Astrocyte (in vitro differentiated cells and primary cell): ENCODE measurements around the gene INO80E. TPM values are rescaled to one million over a fixed set of nuclear protein-coding genes. Genes with fewer than 3 reads are reported as not detected.
A peak's percentile ranks its signal among the peaks of the same experiment; 100 is the strongest.

Experiments used
- DNase-seq: peaks from one replicate; pipeline ENCODE4 v3.0.0-alpha.2; 2010; ENCODE audit warnings: low read depth
- FAIRE-seq: peaks from 2 replicates; lab custom pipeline; 2011; peaks lifted over from hg19 to GRCh38; lab: Jason Lieb, UNC
- H2AFZ ChIP-seq: 2 replicates; pipeline ENCODE4 v1.6.0; 2012; ENCODE audit warnings: low read depth, low read length, inconsistent platforms
- H3K27ac ChIP-seq: 2 replicates; pipeline ENCODE4 v1.5.1; 2011; ENCODE audit warnings: low read depth, low read length, inconsistent platforms
- H3K27me3 ChIP-seq: 2 replicates; pipeline ENCODE4 v1.6.0; 2011; ENCODE audit warnings: low read length, inconsistent platforms; ENCODE audit not compliant: insufficient read depth
- H3K36me3 ChIP-seq: 2 replicates; pipeline ENCODE4 v1.5.1; 2011; ENCODE audit warnings: low read length, inconsistent platforms; ENCODE audit not compliant: insufficient read depth
- H3K4me1 ChIP-seq: 2 replicates; pipeline ENCODE4 v1.5.1; 2011; ENCODE audit warnings: low read length, inconsistent platforms; ENCODE audit not compliant: insufficient read depth
- H3K4me2 ChIP-seq: 2 replicates; pipeline ENCODE4 v1.6.0; 2012; ENCODE audit warnings: low read length, inconsistent platforms
- H3K4me3 ChIP-seq: 2 replicates; pipeline ENCODE4 v1.5.1; 2011; ENCODE audit warnings: low read depth, mild to moderate bottlenecking, low read length, inconsistent platforms; ENCODE audit not compliant: insufficient read depth
- H3K79me2 ChIP-seq: 2 replicates; pipeline ENCODE4 v1.6.0; 2012; ENCODE audit warnings: mild to moderate bottlenecking, low read length, inconsistent platforms; ENCODE audit not compliant: insufficient read depth
- H3K9ac ChIP-seq: 2 replicates; pipeline ENCODE4 v1.6.0; 2012; ENCODE audit warnings: mild to moderate bottlenecking, low read length, inconsistent platforms
- H3K9me3 ChIP-seq: 2 replicates; pipeline ENCODE4 v1.5.1; 2012; ENCODE audit warnings: low read depth, mild to moderate bottlenecking, low read length, inconsistent platforms; ENCODE audit not compliant: insufficient read depth
- H4K20me1 ChIP-seq: 2 replicates; pipeline ENCODE4 v1.6.0; 2012; ENCODE audit warnings: low read length, inconsistent platforms; ENCODE audit not compliant: insufficient read depth
- H3K27ac Mint-ChIP-seq: one replicate; pipeline ENCODE4 v1.8.0; 2021; ENCODE audit warnings: mild to moderate bottlenecking, mixed read lengths; ENCODE audit not compliant: unreplicated experiment
- H3K27me3 Mint-ChIP-seq: one replicate; pipeline ENCODE4 v1.8.0; 2021; ENCODE audit warnings: low read depth, mixed read lengths; ENCODE audit not compliant: unreplicated experiment
- H3K36me3 Mint-ChIP-seq: one replicate; pipeline ENCODE4 v1.8.0; 2021; ENCODE audit warnings: low read depth, mixed read lengths; ENCODE audit not compliant: unreplicated experiment
- H3K4me1 Mint-ChIP-seq: one replicate; pipeline ENCODE4 v1.8.0; 2021; ENCODE audit warnings: low read depth, mixed read lengths; ENCODE audit not compliant: unreplicated experiment
- H3K4me3 Mint-ChIP-seq: one replicate; pipeline ENCODE4 v1.8.0; 2021; ENCODE audit warnings: mild to moderate bottlenecking, moderate library complexity, mixed read lengths; ENCODE audit not compliant: unreplicated experiment
- H3K9me3 Mint-ChIP-seq: one replicate; pipeline ENCODE4 v1.8.0; 2021; ENCODE audit warnings: mild to moderate bottlenecking, mixed read lengths; ENCODE audit not compliant: unreplicated experiment
- CTCF ChIP-seq: IDR thresholded peaks from 2 replicates; pipeline ENCODE4 v1.5.1; 2011; ENCODE audit warnings: low read depth, mild to moderate bottlenecking, inconsistent platforms, low read length, moderate library complexity; ENCODE audit not compliant: insufficient read depth
- EZH2 ChIP-seq: IDR thresholded peaks from 2 replicates; pipeline ENCODE4 v1.6.1; 2012; ENCODE audit warnings: mild to moderate bottlenecking, low read length, inconsistent platforms; ENCODE audit not compliant: insufficient read depth
- total RNA-seq: library from RNA; stranded (reverse); gene quantifications from 2 replicates; pipeline ENCODE4 v1.2.1, GENCODE V29; 2021

INO80E gene
- total RNA-seq, 1 donor from 2014 or later, result 58.5 TPM

DNA sequence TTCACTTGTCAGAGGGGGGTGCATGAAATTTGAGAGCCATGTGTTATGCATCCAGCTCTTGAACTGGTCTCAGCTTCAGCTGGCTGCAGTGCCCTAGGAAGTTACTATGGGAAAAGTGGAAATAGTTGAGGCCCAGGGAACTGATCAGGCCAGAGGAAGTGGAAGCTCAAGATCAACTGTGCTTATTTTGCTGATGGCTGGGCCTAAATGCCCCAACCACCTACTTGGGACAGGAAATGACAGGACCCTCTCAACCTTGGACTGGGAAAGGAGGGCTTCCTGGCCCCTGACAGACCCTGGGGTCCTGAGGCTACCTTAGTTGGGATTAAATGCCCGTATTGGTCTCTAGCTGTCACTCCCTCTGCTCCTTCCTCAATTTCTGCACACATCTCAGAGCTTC lies 23.5 kb upstream of the INO80E start:
- H3K27ac Mint-ChIP-seq, result no peak overlapping the region
- no peak overlapping the region for H2AFZ ChIP-seq
- H3K36me3 ChIP-seq, result peaks cover 10% of the 10 kb centered on the region
- H3K4me2 ChIP-seq, result no peak overlapping the region
- peaks cover 23% of the 10 kb centered on the region for H3K4me1 ChIP-seq
- H3K4me1 Mint-ChIP-seq, result peaks cover 17% of the 10 kb centered on the region
- DNase-seq (no peak), FAIRE-seq (no peak)
- peaks cover 3% of the 10 kb centered on the region for H3K9me3 ChIP-seq
- peaks cover 3% of the 10 kb centered on the region for H3K9me3 Mint-ChIP-seq
- H3K27ac ChIP-seq, result no peak overlapping the region
- H3K36me3 Mint-ChIP-seq, result peaks cover 33% of the 10 kb centered on the region
- peaks cover 38% of the 10 kb centered on the region for H3K79me2 ChIP-seq
- no peak overlapping the region for H3K9ac ChIP-seq
- TF ChIP-seq EZH2 (no peak), CTCF (no peak)
- H3K4me3 ChIP-seq, result no peak overlapping the region
- H3K27me3 Mint-ChIP-seq, result no peaks in the 10 kb centered on the region
- peak overlapping the region; percentile 69 for H3K4me3 Mint-ChIP-seq
- no peaks in the 10 kb centered on the region for H3K27me3 ChIP-seq
- H4K20me1 ChIP-seq, result peaks cover 31% of the 10 kb centered on the region

DNA sequence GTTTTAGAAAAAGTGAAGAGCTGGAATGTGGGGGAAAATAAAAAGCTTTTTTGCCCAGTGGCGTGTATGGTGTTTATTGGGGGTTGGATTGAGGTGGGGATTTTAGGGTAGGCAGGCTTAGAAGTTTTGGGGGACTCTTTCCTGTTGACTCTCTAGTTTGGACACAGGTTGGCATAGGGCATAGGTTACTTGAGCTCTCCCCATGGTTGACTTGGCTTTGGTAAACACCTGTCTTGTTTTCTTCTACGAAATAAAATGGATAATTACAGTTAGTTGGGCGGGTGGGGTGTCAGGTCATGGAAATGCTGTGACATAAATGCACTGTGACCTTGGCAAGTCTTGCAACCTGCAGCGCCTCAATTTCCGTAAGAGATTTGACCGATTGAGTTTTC lies 23.1 kb upstream of the INO80E start:
- peaks cover 23% of the 10 kb centered on the region for H3K4me1 ChIP-seq
- H3K4me3 ChIP-seq, result no peak overlapping the region
- DNase-seq, result no peak
- H3K79me2 ChIP-seq, result peaks cover 43% of the 10 kb centered on the region
- Mint-ChIP-seq H3K4me3 (peak overlapping the region; percentile 73), H3K9me3 (peaks cover 3% of the 10 kb centered on the region), H3K27me3 (no peaks in the 10 kb centered on the region), H3K4me1 (peaks cover 17% of the 10 kb centered on the region), H3K36me3 (peaks cover 36% of the 10 kb centered on the region), H3K27ac (peak overlapping the region; percentile 38)
- H4K20me1 ChIP-seq, result peaks cover 36% of the 10 kb centered on the region
- peaks cover 3% of the 10 kb centered on the region for H3K9me3 ChIP-seq
- H3K27me3 ChIP-seq, result no peaks in the 10 kb centered on the region
- H3K27ac ChIP-seq, result no peak overlapping the region
- H2AFZ ChIP-seq, result peak overlapping the region; percentile 64
- no peak for FAIRE-seq
- TF ChIP-seq EZH2 (no peak), CTCF (no peak)
- no peak overlapping the region for H3K9ac ChIP-seq
- H3K4me2 ChIP-seq, result peak overlapping the region; percentile 14
- peaks cover 11% of the 10 kb centered on the region for H3K36me3 ChIP-seq

DNA sequence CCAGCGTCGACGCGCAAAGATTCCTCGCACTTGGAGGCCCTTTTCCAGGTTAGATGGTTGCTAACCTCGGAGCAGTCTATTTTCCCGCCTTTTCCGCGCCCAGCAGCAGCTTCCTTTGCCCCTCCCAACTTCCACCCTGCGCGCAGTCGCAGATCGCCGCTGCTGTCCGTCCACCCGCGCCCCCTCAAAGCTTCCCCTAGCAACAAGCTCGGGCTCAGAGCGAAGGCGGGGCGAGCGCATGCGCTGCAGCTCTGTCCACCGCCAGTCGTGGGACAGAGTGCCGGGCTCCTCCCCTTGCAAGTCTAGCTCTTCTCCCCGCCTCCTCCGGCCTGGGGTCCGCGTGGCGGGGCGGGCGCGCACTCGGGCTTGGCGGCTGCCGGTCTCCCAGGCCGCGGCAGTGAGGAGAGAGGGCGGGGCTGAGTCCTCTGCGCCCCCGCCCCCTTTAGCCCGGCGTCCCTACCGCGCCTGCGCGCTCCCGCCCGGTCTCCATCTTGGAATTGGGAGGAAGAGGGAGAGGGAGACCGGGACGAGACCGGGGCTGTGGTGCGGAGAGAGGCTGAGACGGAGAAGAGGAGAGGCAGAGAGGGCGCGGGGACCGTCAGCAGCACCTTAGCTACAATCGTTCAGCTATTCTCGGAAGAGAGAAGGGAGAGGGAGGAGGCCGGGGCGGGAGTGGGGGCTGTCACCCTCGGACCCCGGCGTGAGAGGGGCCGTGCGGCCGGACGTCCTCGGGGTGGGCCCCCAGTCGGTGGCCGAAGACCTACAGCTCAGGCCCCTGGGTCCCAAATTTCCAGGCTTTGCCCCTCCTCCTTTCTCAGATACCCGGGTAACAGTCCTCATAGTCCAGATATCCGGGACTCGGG lies 22.4 kb upstream of the INO80E start, which contains the start of gene TAOK2:
TSS of gene TAOK2 (plus strand) at position 485 of the 863 bp plus-strand sequence. CDS start 3,905 bp downstream, outside the sequence.
- Mint-ChIP-seq H3K4me3 (peak within 1 kb of the TSS; percentile 88), H3K36me3 (peaks cover 38% of the 10 kb centered on the region), H3K4me1 (peaks cover 17% of the 10 kb centered on the region), H3K27ac (peak within 1 kb of the TSS; percentile 77), H3K9me3 (peaks cover 3% of the 10 kb centered on the region), H3K27me3 (no peaks in the 10 kb centered on the region)
- peak within 1 kb of the TSS; percentile 79 for H3K27ac ChIP-seq
- H3K79me2 ChIP-seq, result peaks cover 49% of the 10 kb centered on the region
- FAIRE-seq (no peak), DNase-seq (peak; percentile 97)
- H3K27me3 ChIP-seq, result no peaks in the 10 kb centered on the region
- H2AFZ ChIP-seq, result peak within 1 kb of the TSS; percentile 72
- no peak for TF ChIP-seq EZH2
- TF ChIP-seq CTCF, result no peak
- peak within 1 kb of the TSS; percentile 82 for H3K4me3 ChIP-seq
- H4K20me1 ChIP-seq, result peaks cover 42% of the 10 kb centered on the region
- H3K9ac ChIP-seq, result peak within 1 kb of the TSS; percentile 92
- peak within 1 kb of the TSS; percentile 95 for H3K4me2 ChIP-seq
- H3K36me3 ChIP-seq, result peaks cover 11% of the 10 kb centered on the region
- H3K9me3 ChIP-seq, result peaks cover 3% of the 10 kb centered on the region
- H3K4me1 ChIP-seq, result peaks cover 23% of the 10 kb centered on the region
